ENCODE measurements around the gene PARVA. TPM values are rescaled to one million over a fixed set of nuclear protein-coding genes. Genes with fewer than 3 reads are reported as not detected.

Gene PARVA
- polyA plus RNA-seq, 1 donor = 75.8 TPM

DNA sequence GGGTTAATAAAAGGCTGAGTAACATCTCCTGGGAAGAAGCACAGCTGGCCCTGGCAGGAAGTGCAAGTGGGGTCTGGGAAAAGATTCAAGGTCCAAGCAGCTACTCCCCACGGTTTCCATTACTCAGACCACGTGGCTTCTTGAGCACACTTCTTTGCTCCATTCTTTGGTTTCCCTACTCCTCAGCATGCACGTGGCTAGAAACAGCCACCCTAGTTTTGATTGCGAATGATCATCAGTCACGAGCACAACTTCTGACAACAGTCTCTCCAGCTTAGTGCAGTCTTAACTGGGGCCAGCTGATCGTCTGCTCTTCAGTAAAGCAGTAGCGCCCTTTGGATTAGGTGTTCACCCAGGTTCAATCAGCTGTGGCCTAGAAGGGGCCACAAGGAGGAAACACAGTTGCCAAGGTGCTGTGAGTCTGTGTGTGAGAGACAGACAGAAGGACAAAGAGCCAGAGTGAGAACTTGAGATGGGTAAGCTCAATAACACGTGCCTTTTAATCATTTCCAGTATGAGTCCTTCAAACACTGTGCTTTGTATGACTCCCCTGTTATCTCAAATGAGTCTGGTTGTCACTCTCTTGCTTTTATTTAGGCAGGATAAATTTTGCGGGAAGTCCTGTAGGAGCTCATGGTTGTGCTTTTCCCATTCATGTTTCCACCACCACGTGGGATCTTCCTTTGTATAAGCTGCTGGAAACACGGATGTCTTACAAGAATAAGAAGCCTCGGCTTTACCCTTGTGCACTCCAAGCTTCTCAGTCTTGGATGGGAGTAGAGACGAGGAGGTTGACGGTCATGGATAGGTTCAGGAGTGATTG lies 901 bp upstream of the PARVA start:
- DNase-seq = peak; percentile 84

- peak; percentile 79 for DNase-seq
Measured at GRCh38 chr11:12377824-12378593, 638 bp downstream of the PARVA start.

DNA sequence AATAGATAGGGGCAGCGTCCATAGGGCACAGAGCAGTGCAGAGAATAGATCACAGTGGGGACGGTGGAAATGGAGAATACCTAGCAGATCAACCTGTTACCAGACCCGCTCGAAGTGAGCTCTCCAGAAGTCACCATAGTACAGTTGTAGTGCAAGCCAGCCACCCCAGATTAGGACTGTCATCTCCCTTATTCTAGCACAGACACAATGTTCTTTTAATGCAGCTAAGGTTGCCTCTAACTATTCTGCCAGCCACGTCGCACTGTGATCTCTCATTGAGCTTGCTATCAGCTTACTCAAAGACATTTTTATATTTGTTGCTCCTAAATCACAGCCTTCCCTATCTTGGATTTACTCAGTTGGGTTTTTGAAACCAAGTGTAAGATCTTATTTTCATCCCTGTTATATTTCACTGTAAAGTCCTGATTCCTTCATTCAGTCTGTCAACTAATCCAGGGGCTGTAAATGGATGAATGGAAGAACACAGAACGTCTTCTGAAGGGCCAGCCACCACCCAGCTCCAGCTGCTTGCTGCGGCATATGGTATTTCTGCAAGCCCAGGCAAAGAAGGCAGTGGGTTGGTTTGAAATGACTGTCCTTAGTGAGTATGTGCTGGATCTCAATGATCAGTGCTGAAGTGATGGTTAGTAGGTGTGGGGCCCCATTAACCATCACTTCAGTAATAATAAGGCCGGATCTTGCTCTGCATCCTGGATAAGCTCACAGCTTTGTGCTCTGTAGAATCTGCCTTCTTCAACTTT lies 3.4 kb downstream of the PARVA start:
- no peak for DNase-seq

GRCh38 chr11:12381875-12382274 lies 4.5 kb downstream of the PARVA start:
- DNase-seq = no peak

DNA sequence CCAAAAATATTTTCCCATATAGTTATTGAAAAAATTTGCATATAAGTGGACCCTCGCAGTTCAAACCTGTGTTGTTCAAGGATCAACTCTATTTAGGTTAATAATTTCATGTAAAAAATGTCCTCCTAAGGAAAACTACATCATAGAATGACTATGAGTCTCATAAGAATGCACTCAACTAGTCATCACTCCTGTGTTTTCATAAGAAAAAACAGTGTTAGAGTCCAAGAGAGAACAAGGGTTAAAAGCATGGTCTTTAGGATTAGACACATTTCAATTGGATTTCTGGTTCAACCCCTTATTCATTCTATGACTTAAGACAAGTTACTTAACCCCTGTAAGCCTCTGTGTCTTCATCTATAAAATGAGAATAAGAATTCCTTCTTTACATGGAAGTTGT lies 5.1 kb downstream of the PARVA start:
- DNase-seq = no peak

DNA sequence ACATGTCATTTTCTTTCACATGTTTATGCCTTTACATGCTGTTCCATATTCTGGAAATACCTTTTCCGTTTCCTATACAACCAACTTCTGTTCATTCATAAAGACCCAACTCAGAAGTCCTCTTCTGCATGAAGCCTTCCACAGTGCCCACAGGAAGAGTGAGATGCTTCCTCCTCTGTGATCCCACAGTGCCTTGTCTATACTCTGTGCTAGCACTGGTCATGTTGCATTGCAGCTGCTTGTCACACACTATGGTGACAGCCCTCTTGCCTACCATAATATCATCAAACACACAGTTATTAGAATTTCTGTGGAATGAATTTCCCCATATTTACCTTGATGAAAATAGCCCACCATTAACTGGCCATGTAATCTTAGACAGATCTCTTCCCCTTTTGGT lies 8.9 kb downstream of the PARVA start:
- no peak for DNase-seq

GRCh38 chr11:12386745-12387144 lies 9.4 kb downstream of the PARVA start:
- no peak for DNase-seq

- no peak for DNase-seq
Measured at GRCh38 chr11:12388173-12388572, 10.8 kb downstream of the PARVA start.

GRCh38 chr11:12388939-12389670 lies 11.7 kb downstream of the PARVA start:
- DNase-seq = no peak

- DNase-seq = no peak
Measured at GRCh38 chr11:12389676-12390657, 12.6 kb downstream of the PARVA start.

- DNase-seq = no peak
Measured at GRCh38 chr11:12390687-12391110, 13.3 kb downstream of the PARVA start.

DNA sequence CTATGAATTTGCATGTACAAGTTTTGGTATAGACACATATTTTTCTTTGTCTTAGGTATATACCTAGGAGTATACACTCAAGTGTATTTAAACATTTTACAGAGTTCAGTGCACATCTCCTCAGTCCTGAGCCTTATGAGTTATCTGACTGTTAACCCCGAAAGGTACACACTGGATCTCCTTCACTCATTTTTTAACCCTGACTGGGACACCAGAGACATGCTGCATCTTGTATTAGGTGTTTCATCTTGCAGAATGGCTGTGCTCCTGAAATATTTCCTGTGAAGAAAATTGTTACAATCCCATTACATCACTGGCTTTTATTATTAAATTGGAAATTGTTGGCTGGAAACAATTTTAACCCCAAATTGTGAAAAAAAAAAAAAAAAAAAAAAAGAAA lies 15.3 kb downstream of the PARVA start:
- no peak for DNase-seq

DNA sequence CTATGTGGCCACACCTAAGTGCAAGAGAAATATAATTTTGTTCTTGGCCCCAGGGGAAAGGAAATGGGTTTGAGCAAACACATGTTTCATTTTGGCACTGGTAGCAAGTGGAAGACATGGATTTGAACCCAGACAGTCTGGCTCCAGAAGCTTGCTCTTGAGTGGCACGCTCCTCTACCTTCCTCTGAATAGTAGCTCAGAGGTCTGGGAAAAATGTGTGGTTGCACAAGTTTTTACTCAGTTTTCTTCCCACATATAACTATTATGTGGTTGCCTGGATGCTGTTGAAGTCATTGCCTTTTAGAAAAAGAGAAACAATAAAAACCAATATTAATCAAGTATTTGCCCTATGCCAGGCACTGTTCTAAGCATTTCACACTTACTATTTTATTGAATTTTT lies 16.3 kb downstream of the PARVA start:
- no peak for DNase-seq

- DNase-seq = no peak
Measured at GRCh38 chr11:12394601-12395000, 17.2 kb downstream of the PARVA start.

DNA sequence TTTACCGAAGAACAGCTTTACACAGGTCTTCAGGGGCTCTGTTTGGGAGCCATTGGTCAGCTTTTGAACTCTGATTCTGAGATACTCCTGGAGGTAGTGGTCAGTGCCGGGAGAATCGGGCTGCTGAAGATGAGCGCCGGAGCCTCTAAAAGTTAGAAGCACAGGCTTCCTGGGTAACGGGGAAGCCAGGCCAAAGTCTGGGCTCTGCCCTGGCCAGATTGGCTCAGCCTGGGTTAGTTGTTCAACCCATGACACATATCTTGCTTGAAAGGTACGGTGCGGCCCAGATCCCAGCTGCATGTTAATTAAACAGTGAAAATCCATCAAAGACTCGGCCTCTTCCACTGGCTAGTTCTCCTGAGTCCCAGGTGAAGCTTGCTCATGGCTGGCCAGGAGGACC lies 18.0 kb downstream of the PARVA start:
- DNase-seq = no peak

- no peak for DNase-seq
Measured at GRCh38 chr11:12397931-12398334, 20.6 kb downstream of the PARVA start.

- no peak for DNase-seq
Measured at GRCh38 chr11:12399355-12399754, 22.0 kb downstream of the PARVA start.

DNA sequence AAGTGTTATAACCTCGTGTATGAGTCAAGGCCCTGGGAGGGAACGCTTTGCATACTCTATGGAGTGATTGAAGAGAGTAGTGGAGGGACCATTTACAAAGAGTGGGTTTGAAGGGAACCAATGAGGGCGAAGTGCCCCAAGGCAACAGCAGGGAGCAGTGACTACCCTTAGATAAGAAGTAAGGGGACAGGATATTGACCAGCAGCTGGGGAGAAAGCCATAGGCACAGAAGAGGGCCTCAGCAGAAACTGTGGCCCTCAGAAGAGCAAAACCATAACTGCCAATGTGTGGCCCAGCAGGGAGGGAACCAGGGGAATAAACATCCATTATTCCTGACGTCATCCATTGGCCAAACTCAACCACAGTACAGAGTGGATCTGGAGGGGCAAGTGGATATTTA lies 24.7 kb downstream of the PARVA start:
- no peak for DNase-seq

DNA sequence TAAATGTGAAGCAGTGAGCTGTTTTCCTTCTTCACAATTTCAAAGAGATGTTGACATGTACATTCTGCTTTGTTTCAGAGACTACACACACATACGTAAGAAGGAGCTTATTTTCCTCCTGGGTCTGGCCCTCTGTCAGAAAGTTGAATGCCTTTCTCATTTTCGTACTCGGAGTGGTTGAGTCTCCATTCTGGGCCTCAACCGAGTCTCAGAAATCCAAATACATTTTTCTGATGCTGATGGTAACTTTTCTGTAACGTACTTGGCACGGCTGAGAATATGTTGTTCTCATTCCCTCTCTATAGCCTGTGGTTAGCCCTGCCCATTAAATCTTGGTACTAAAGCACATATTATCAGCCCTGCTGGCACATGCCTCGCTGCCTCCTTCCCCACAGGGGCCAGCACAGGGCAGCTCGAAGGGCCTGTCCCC lies 25.3 kb downstream of the PARVA start:
- DNase-seq = no peak

DNA sequence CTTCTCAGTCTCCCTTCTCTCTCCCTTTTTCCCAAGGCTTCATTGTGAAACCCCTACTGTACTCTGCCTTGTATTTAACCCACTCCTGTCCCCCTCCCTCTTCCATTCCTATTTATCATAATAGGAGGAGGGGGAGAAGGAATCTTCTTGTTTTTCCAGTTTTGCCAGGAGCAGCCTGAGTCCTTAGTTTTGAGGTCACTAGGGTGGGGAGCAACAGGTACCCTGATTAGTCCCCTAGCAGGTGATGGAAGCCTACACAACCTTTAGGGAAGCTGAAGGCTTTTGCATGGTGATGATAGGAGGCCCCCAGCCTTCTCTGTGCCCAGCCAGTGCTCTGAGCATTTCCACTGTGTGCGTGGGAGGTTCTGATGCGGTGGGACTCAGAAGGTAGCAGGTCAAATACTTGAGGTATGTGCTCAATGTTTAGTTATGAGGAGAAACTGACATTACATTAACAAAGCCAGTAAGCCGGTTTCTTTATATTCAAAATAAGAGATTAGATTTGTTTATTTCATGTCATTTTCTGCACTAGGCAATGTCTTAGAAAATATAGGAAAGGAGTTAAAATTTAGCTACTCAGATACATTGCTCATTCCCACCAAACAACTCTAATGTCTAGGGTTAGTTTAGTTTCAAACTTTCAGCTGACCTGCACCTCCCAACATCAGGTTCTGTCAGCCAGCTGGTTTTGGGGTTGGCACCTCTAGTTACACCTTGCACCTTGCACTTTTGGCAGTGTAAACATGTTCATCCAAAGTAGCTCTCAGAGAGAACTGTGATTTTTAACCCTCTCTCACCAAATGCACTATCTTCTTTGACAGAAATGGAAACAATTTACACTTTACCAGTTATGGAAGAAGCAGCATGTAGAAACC lies 26.0 kb downstream of the PARVA start:
- no peak for DNase-seq

Measured in hindlimb muscle (tissue), 1 donor.